NCI-H510A (cell line): ENCODE measurements around the gene EFCAB8.
"Not testable (repeated sequence)": the region's sequence is repeated elsewhere in the genome, so short reads cannot be mapped to it uniquely, and the experiment has no call there.

ENCODE experiments used
- DNase-seq: peaks from one replicate; lab custom pipeline; 2025; lab: John Stamatoyannopoulos, UW

EFCAB8 gene

GRCh38 chr20:32842688-32843524 lies 15.8 kb upstream of the EFCAB8 start:
- DNase-seq, result no peak

DNA sequence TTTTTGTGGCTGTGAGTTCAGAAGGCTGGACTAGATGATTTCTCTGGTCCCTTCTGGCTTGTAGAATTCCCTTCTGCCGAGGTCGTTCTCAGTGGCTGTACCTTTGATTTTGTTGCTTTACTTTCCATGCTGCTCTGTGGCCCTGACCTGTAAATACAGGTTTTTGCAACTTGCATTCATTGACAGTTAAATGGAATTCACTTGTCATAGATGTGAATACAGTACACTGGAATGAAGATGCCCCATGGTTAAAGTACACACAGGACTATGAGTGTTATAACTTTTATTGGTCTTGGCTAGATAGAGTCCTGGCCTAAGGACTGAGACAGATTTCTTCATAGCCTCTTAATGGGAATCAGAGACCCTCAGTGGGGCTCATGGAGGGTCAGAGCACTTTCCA lies 12.9 kb upstream of the EFCAB8 start:
- no peak for DNase-seq

DNA sequence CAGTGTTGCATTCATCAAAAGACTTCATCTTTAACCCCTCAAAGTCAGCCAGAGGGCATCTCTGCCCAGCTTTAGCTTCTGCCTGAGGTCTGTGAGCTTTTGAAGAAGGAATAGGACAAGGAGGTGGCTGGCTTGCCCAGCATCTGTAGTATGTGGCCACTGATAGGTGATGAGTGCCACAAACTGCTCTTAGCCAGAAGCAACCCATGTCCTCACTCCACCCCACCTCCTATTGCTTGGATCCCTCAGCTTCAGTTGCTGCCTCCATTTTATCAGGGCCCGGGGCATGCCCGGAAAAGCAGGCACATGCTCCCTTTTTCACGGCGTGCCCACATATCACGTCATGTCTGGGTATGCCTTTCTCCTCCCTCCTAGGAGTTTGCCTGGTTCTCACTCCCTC lies 11.9 kb upstream of the EFCAB8 start:
- no peak for DNase-seq

GRCh38 chr20:32847964-32848363 lies 10.8 kb upstream of the EFCAB8 start:
- DNase-seq, result no peak

GRCh38 chr20:32848846-32849245 lies 9.9 kb upstream of the EFCAB8 start:
- no peak for DNase-seq

GRCh38 chr20:32849577-32849976 lies 9.1 kb upstream of the EFCAB8 start:
- no peak for DNase-seq

DNA sequence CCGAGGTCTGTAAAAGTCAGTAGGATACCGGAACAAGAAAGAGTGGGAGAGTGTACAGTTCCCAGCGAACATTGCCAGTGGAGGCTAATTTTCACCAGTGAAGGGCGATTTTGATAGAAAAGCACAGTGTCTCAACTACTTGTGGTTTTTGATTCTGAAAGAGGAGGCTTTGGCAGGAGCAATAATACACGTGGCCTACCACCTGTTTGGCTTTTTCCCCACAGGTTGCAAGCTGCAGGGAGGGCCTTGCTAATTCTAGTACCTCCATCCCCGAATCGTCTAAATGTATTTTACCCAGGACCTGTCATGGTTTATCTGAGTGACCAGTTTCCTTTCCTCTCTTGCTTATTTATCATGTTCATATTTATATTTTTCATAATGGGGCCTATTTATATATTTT lies 3.3 kb upstream of the EFCAB8 start:
- no peak for DNase-seq

GRCh38 chr20:32858189-32858588 lies 534 bp upstream of the EFCAB8 start:
- DNase-seq, result no peak

- no peak for DNase-seq
Observed at GRCh38 chr20:32861446-32861845, 2.7 kb downstream of the EFCAB8 start.

- no peak for DNase-seq
Observed at GRCh38 chr20:32869562-32869961, 10.8 kb downstream of the EFCAB8 start.

GRCh38 chr20:32870526-32870925 lies 11.8 kb downstream of the EFCAB8 start:
- not testable (repeated sequence) for DNase-seq

DNA sequence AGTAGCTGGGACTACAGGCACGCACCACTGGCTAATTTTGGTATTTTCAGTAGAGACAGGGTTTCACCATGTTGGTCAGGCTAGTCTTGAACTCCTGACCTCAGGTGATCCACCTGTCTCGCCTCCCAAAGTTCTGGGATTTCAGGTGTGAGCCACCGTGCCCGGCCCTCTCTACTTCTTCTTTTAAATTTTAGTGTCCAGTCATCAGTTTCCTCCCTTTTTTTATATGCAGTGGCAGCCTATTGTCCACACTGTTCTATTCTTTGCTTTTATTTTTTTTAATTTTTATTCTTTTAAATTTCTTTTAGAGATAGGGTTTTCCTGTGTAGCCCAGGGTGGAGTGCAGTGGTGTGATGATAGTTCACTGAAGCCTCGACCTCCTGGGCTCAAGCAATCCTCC lies 12.3 kb downstream of the EFCAB8 start:
- no peak for DNase-seq

DNA sequence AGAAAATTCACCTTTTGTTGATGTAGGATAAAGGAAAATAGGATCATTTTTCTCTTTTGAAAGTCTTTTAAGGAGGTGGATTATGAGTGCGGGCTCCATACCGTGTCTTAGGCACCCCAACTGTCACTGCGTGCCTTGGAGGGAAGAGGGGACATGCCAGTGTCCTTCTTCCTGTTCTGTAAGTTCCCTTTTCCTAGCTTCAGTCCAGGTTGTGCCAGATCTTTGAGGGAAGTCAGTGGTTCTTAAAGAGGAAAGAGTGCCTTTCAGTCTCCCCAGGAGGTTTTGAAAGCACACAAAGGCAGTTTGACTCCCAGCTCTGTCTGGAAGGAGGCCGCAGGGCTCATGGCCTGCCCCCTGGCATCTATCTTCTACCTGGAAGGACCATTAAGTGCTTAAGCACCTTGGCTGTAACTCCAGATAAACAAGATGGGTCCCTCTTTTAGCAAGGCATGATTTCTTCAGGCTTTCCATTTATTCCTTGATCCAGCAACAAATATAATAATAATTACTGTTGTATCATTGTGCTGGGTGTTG lies 13.0 kb downstream of the EFCAB8 start:
- DNase-seq, result no peak

- DNase-seq, result no peak
Observed at GRCh38 chr20:32872266-32872665, 13.5 kb downstream of the EFCAB8 start.

DNA sequence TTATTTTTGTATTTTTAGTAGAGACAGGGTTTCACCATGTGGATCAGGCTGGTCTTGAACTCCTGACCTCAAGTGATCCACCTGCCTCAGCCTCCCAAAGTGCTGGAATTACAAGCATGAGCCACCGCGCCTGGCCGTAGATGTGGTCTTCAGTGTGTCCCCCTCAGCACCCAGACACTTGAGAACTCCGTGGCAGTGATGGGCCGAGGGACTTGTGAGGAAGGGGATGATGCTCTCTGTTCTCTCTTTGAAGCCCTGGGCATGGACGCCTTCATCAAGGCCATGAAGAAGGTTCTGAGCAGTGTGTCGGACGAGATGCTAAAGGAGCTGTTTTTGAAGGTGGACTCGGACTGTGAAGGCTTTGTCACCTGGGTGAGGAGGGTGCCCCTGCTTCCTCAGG lies 16.9 kb downstream of the EFCAB8 start:
- no peak for DNase-seq

GRCh38 chr20:32877507-32877906 lies 18.8 kb downstream of the EFCAB8 start:
- no peak for DNase-seq

GRCh38 chr20:32878820-32879219 lies 20.1 kb downstream of the EFCAB8 start:
- no peak for DNase-seq

DNA sequence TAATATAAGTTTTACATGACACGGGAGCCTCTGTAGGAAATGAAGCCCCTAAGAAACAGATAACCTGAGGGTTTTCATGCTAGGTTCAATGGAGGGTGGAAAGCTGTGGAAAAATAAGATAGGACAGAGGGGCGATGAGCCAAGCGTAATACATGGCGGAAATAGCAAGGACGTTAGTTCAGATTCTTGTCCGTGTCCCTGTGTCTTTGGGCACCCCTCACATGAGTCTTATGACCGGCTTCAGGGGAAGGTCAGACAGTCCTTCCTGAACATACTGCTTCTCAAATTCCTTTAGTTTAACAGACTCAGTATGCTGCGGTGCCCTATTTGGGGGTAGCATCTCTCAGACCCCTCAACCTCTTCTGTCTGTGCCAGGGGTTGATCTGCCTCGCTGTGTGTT lies 20.8 kb downstream of the EFCAB8 start:
- no peak for DNase-seq

- no peak for DNase-seq
Observed at GRCh38 chr20:32880635-32881034, 21.9 kb downstream of the EFCAB8 start.

- no peak for DNase-seq
Observed at GRCh38 chr20:32883081-32883480, 24.4 kb downstream of the EFCAB8 start.

- no peak for DNase-seq
Observed at GRCh38 chr20:32885185-32885584, 26.5 kb downstream of the EFCAB8 start.

- DNase-seq, result no peak
Observed at GRCh38 chr20:32885952-32886351, 27.2 kb downstream of the EFCAB8 start.

- DNase-seq, result no peak
Observed at GRCh38 chr20:32886652-32887051, 27.9 kb downstream of the EFCAB8 start.

- no peak for DNase-seq
Observed at GRCh38 chr20:32887492-32887891, 28.8 kb downstream of the EFCAB8 start.
